ENCODE measurements around the gene LTO1. TPM values are rescaled to one million over a fixed set of nuclear protein-coding genes. Genes with fewer than 3 reads are reported as not detected.
A peak's percentile ranks its signal among the peaks of the same experiment; 100 is the strongest.

Gene LTO1
- total and polyA plus RNA-seq, 2 of the 13 experiments (the other 11 are each of a cell fraction or from before 2014, with no cell fraction given), result 11.8 to 15.0 TPM

- TF ChIP-seq PBX2 (CRISPR knock-in tag; IDR thresholded peaks at IDR 0.05) (no peak), SALL2 (CRISPR knock-in tag; IDR thresholded peaks at IDR 0.05) (no peak), AGO2 (optimal IDR thresholded peaks at IDR 0.05; ENCODE audit: low read depth, low read length) (peak; percentile 69), SMAD1 (CRISPR knock-in tag; IDR thresholded peaks at IDR 0.05; ENCODE audit: borderline replicate concordance, low read depth) (no peak), SP4 (CRISPR knock-in tag; IDR thresholded peaks at IDR 0.05) (no peak), ZNF782 (CRISPR knock-in tag; IDR thresholded peaks at IDR 0.05; ENCODE audit: borderline replicate concordance) (no peak), ZNF800 (CRISPR knock-in tag; IDR thresholded peaks at IDR 0.05) (peak; percentile 89), KLF16 (CRISPR knock-in tag; IDR thresholded peaks at IDR 0.05) (no peak), PREB (CRISPR knock-in tag; IDR thresholded peaks at IDR 0.05) (no peak), SP1 (IDR thresholded peaks at IDR 0.05) (no peak), SP1 (CRISPR knock-in tag; IDR thresholded peaks at IDR 0.05) (no peak), ZFYVE20 (CRISPR knock-in tag; IDR thresholded peaks at IDR 0.05; ENCODE audit: borderline replicate concordance, low read depth) (no peak), GTF2F1 (IDR thresholded peaks at IDR 0.05; ENCODE audit: low read length) (no peak), ETV5 (CRISPR knock-in tag; IDR thresholded peaks at IDR 0.05; ENCODE audit: borderline replicate concordance) (peak; percentile 19; the same call in 1 of the 2 replicates), ZNF747 (CRISPR knock-in tag; IDR thresholded peaks at IDR 0.05; ENCODE audit: borderline replicate concordance) (no peak), ZXDC (CRISPR knock-in tag; IDR thresholded peaks at IDR 0.05) (no peak), TFE3 (CRISPR knock-in tag; IDR thresholded peaks at IDR 0.05) (no peak), ZBTB33 (CRISPR knock-in tag; IDR thresholded peaks at IDR 0.05) (no peak)
Observed at GRCh38 chr11:69638941-69639681, 36.0 kb downstream of the LTO1 start (continued).

All from HepG2 (cell line).